Activated T-cell treated with anti-CD3 and anti-CD28 coated beads, Interleukin-2, amount 50 U/mL, for 72 hours (primary cell): ENCODE data around the gene MAGI1. TPM values are rescaled to one million over a fixed set of nuclear protein-coding genes. Genes with fewer than 3 reads are reported as not detected.

Source experiments
- ATAC-seq, 2 donors: fragments of 150-1000 bp; cut with Tn5 transposase; replicated peaks in 1 of 2; 2 replicates each; pipeline ENCODE4 v1.10.0; 2021; ENCODE audit warnings: moderate library complexity in 2 of 2, mild to moderate bottlenecking in 1 of 2
- DNase-seq, 2 donors: peaks; one replicate each; pipeline ENCODE4 v3.0.0; 2021 to 2022; ENCODE audit warnings: mixed read lengths in 1 of 2
- H3K27ac Mint-ChIP-seq: one replicate; pipeline ENCODE4 v1.8.0; 2022; ENCODE audit warnings: mild to moderate bottlenecking, moderate library complexity, mixed read lengths
- H3K27me3 Mint-ChIP-seq: one replicate; pipeline ENCODE4 v1.8.0; 2022; ENCODE audit warnings: low read depth, mixed read lengths
- H3K36me3 Mint-ChIP-seq, 2 donors: one replicate each; pipeline ENCODE4 v1.8.0; 2022; ENCODE audit warnings: mixed read lengths in 2 of 2, mild to moderate bottlenecking in 1 of 2; ENCODE audit not compliant: insufficient read depth in 2 of 2
- H3K4me1 Mint-ChIP-seq: one replicate; pipeline ENCODE4 v1.8.0; 2022; ENCODE audit warnings: low read depth, mixed read lengths
- H3K4me3 Mint-ChIP-seq, 2 donors: one replicate each; pipeline ENCODE4 v1.8.0; 2022; ENCODE audit warnings: mild to moderate bottlenecking in 2 of 2, mixed read lengths in 2 of 2, moderate library complexity in 2 of 2
- H3K9me3 Mint-ChIP-seq, 2 donors: one replicate each; pipeline ENCODE4 v1.8.0; 2022; ENCODE audit warnings: mixed read lengths in 2 of 2
- total RNA-seq, 2 donors: library from RNA; stranded (reverse); gene quantifications; one replicate each; pipeline ENCODE4 v1.2.3, GENCODE V29; 2022

The MAGI1 gene
- total RNA-seq, 2 donors from 2014 or later: 0.41 to 0.67 TPM

- H3K4me3 Mint-ChIP-seq: no peak overlapping the region
- H3K36me3 Mint-ChIP-seq: no peaks in the 10 kb centered on the region
- H3K4me1 Mint-ChIP-seq: no peaks in the 10 kb centered on the region
- peaks cover 0 to 2% of the 10 kb centered on the region in 2 donors for H3K9me3 Mint-ChIP-seq
- DNase-seq (no peak), ATAC-seq (no peak)
- H3K27me3 Mint-ChIP-seq: no peaks in the 10 kb centered on the region
- H3K27ac Mint-ChIP-seq: no peak overlapping the region
Measured at GRCh38 chr3:65851827-65852226, 186.9 kb downstream of the MAGI1 start.

DNA sequence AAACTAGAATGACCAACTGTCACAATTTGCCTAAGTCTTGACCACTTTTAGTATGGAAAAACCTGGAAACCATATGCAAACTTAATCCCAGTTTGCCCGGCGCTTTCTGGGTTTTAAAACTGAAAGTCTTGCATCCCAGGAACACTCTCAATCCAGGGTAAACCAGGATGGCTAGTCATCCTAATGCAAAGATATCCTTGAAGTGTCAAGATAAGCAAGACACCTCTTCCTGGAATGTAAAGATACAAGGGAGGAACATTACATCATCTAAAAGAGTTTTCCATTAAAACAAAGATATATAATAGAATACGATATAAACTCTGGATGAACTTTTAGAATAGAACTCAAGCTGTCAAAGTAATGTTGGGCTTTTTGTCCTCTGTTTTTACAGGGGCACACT, 188.5 kb downstream of the MAGI1 start:
- Mint-ChIP-seq H3K4me3 (no peak overlapping the region), H3K4me1 (no peaks in the 10 kb centered on the region), H3K9me3 (peaks cover 0 to 2% of the 10 kb centered on the region in 2 donors), H3K27me3 (no peaks in the 10 kb centered on the region), H3K27ac (no peak overlapping the region), H3K36me3 (no peaks in the 10 kb centered on the region)
- DNase-seq (no peak), ATAC-seq (no peak)

GRCh38 chr3:65848024-65848423, 190.7 kb downstream of the MAGI1 start:
- no peak for ATAC-seq
- H3K9me3 Mint-ChIP-seq: no peaks in the 10 kb centered on the region
- DNase-seq: no peak

DNA sequence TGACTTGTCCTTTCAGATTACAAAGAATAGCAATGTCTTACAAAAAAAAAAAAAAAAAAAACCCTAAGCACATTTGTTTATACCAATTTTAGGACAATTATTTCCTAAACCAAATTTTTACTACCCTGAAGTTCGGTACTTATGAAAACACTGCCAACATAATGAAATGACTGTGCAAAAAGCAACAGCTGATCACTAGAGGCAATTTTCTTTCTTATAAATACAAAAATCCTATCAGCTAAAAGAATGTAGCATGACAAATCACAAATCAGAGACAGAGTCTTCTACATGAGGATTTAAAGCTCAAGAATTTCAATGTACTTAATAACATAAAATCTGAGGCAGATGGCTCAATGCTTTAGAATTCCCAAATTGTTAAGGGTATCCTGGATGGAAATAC, 191.8 kb downstream of the MAGI1 start:
- no peak overlapping the region for H3K27ac Mint-ChIP-seq
- no peaks in the 10 kb centered on the region for H3K27me3 Mint-ChIP-seq
- H3K9me3 Mint-ChIP-seq: no peaks in the 10 kb centered on the region
- no peak for ATAC-seq
- no peaks in the 10 kb centered on the region for H3K4me1 Mint-ChIP-seq
- DNase-seq: no peak
- no peaks in the 10 kb centered on the region for H3K36me3 Mint-ChIP-seq
- no peak overlapping the region for H3K4me3 Mint-ChIP-seq

More at GRCh38 chr3:65848024-65848423, 190.7 kb downstream of the MAGI1 start:
- Mint-ChIP-seq H3K27me3 (no peaks in the 10 kb centered on the region), H3K27ac (no peak overlapping the region), H3K36me3 (no peaks in the 10 kb centered on the region), H3K4me3 (no peak overlapping the region), H3K4me1 (no peaks in the 10 kb centered on the region)

GRCh38 chr3:65844370-65844769, 194.3 kb downstream of the MAGI1 start:
- DNase-seq (no peak), ATAC-seq (no peak)
- H3K27ac Mint-ChIP-seq: no peak overlapping the region
- H3K4me1 Mint-ChIP-seq: no peaks in the 10 kb centered on the region
- no peaks in the 10 kb centered on the region for H3K9me3 Mint-ChIP-seq
- no peaks in the 10 kb centered on the region for H3K27me3 Mint-ChIP-seq
- H3K36me3 Mint-ChIP-seq: peaks cover 0 to 1% of the 10 kb centered on the region in 2 donors
- no peak overlapping the region for H3K4me3 Mint-ChIP-seq

- Mint-ChIP-seq H3K27me3 (no peaks in the 10 kb centered on the region), H3K36me3 (peaks cover 0 to 1% of the 10 kb centered on the region in 2 donors), H3K9me3 (no peaks in the 10 kb centered on the region), H3K4me3 (no peak overlapping the region), H3K4me1 (no peaks in the 10 kb centered on the region), H3K27ac (no peak overlapping the region)
- DNase-seq: no peak
- no peak for ATAC-seq
Measured at GRCh38 chr3:65843732-65844131, 195.0 kb downstream of the MAGI1 start.

DNA sequence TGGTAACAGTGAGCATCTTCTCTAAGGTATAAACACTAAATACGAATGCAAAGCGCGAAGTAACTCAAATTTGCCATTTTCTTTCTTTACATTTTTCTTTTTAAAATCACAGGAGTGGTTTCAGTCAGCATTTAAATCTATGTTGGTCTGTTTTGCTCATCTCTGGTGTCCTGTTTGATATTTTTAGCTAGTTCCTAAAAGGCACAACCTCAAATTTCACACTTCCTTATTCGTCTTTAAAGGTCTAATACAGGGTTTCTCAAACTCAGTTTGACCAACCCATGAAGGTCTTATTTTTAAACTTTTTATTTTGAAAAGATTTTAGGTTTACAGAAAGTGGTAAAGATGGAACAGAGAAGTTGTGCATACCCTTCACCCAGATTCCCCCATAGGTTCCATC, 201.1 kb downstream of the MAGI1 start:
- ATAC-seq: no peak
- H3K27ac Mint-ChIP-seq: no peak overlapping the region
- no peak overlapping the region for H3K4me3 Mint-ChIP-seq

DNA sequence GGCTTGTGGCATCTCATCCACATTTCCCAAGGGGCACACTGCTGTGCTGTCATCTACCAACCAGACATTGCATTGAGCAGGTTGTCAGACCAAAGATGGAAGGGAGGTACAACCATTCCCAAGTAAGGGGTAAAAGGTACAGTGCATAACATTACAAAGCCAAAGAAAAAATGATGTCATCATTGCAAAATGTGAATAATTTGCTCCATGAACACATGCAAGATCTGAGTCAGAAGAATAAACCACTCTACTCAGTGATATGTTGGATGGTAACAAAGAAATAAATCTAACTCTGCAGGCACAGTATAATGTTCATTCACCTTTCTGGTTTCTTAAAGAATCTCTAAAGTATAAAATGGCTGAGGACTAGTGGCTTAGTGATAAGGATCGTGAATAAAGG, 202.7 kb downstream of the MAGI1 start:
- Mint-ChIP-seq H3K36me3 (no peaks in the 10 kb centered on the region), H3K4me1 (no peaks in the 10 kb centered on the region), H3K27me3 (no peaks in the 10 kb centered on the region), H3K27ac (no peak overlapping the region), H3K9me3 (peaks cover 0 to 2% of the 10 kb centered on the region in 2 donors), H3K4me3 (no peak overlapping the region)
- no peak for DNase-seq
- no peak for ATAC-seq

More for the DNA sequence above, 201.1 kb downstream of the MAGI1 start:
- no peaks in the 10 kb centered on the region for H3K4me1 Mint-ChIP-seq
- DNase-seq: no peak
- H3K36me3 Mint-ChIP-seq: peaks cover 0 to 1% of the 10 kb centered on the region in 2 donors
- H3K27me3 Mint-ChIP-seq: no peaks in the 10 kb centered on the region
- peaks cover 0 to 2% of the 10 kb centered on the region in 2 donors for H3K9me3 Mint-ChIP-seq

DNA sequence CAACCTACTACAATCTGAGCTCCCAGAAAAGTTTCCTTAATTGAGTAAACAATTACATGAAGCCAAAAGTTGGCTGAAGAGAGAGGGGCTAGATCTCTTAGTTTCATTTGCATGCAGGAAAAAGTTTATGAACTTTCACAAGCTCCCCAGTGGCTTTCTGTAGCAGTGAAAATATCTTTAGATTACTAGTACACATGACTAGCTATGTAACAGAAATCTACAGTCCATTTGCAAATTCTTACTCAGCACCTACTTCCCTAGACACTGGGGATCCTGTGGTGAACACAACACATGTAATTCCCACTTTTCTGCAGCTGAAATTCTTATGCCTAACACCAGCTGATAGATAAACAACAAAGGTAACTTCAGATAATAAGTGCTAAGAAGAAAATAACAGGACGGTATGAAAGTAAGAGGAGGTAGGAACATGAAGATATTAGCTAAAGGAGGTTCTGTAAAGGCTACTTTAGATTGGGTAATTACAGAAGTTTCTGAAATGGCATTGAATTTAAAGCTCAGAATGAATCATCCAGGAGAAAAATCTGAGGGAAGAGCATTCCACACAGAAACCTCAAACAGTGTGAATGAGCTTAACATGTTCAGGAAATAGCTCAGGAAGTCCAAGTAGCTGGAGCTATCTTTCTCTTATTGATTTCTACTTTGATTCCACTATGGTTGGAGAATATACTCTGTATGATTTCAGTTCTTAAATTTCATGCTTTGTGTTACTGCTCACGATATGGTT, 204.8 kb downstream of the MAGI1 start:
- Mint-ChIP-seq H3K9me3 (peaks cover 0 to 2% of the 10 kb centered on the region in 2 donors), H3K27me3 (no peaks in the 10 kb centered on the region), H3K4me3 (no peak overlapping the region), H3K27ac (no peak overlapping the region), H3K4me1 (no peaks in the 10 kb centered on the region), H3K36me3 (no peaks in the 10 kb centered on the region)
- ATAC-seq (no peak), DNase-seq (no peak)

DNA sequence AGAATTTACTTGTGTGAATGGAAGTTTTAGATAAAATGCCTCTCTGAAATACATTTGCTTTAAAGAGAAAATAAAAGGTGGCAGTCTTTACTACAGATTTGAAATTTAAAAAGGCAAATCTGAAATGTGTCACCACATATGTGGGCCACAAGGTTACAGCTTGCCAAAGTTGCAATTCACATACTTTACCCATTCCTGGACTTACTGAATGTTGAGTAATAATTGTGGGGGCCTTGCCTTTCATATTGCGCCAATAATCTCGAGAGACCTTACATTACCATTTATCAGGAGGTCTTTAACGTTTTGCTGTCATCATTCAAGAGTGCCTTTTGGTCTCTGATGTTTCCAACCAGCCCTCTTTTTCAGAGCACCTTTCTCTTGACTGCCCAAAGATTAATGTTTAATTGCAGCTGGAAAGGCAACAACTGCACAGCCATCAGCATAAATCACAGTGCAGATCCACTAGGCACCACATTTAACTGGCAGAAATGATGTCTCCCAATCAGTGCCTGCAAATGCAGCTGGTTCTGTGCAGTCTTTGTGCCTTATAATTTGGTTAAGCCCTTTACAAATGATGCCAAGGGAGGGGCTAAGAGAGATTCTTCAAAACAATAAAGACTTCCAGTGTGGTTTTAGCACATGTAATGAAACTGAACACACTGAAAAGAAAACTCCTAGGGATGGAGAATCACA, 206.8 kb downstream of the MAGI1 start:
- ATAC-seq (no peak), DNase-seq (no peak)
- Mint-ChIP-seq H3K4me3 (no peak overlapping the region), H3K36me3 (no peaks in the 10 kb centered on the region), H3K4me1 (no peaks in the 10 kb centered on the region), H3K27me3 (no peaks in the 10 kb centered on the region), H3K27ac (no peak overlapping the region), H3K9me3 (peaks cover 0 to 2% of the 10 kb centered on the region in 2 donors)

GRCh38 chr3:65830948-65831732, 207.6 kb downstream of the MAGI1 start:
- Mint-ChIP-seq H3K9me3 (peaks cover 0 to 2% of the 10 kb centered on the region in 2 donors), H3K4me1 (no peaks in the 10 kb centered on the region), H3K27ac (no peak overlapping the region), H3K36me3 (no peaks in the 10 kb centered on the region), H3K4me3 (no peak overlapping the region), H3K27me3 (no peaks in the 10 kb centered on the region)
- no peak for DNase-seq
- no peak for ATAC-seq

DNA sequence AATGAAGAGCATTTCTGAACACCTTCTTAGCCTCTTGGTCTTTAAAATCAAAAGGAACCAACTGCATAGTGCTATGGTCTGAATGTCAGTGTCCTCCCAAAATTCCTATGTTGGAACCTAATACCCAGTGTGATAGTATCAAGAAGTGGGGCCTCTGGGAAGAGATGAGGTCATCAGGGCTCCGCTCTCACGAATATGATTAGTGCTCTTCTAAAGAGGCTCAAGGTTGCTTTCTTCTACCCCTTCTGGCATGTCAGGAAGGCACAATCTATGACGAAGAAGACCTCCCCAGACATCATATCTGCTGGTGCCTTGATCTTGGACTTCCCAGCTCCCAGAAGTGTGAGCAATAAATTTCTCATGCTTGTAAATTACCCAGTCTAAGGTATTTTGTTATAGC, 209.5 kb downstream of the MAGI1 start:
- Mint-ChIP-seq H3K27me3 (no peaks in the 10 kb centered on the region), H3K27ac (no peak overlapping the region), H3K36me3 (no peaks in the 10 kb centered on the region), H3K4me1 (no peaks in the 10 kb centered on the region), H3K9me3 (peaks cover 0 to 2% of the 10 kb centered on the region in 2 donors), H3K4me3 (no peak overlapping the region)
- no peak for DNase-seq
- ATAC-seq: no peak

GRCh38 chr3:65828706-65829105, 210.0 kb downstream of the MAGI1 start:
- H3K4me1 Mint-ChIP-seq: no peaks in the 10 kb centered on the region
- H3K27ac Mint-ChIP-seq: no peak overlapping the region
- H3K36me3 Mint-ChIP-seq: no peaks in the 10 kb centered on the region
- no peaks in the 10 kb centered on the region for H3K27me3 Mint-ChIP-seq
- no peak overlapping the region for H3K4me3 Mint-ChIP-seq
- no peak for ATAC-seq
- no peak for DNase-seq
- H3K9me3 Mint-ChIP-seq: peaks cover 0 to 2% of the 10 kb centered on the region in 2 donors
